Activated T-helper 1 cell treated with anti-CD3 and anti-CD28 coated beads, Interleukin-2, amount 50 U/mL, for 16 hours (primary cell): ENCODE data around the gene TNFRSF19.
"Not testable (repeated sequence)": the region's sequence is repeated elsewhere in the genome, so short reads cannot be mapped to it uniquely, and the experiment has no call there.

ENCODE experiments used
- DNase-seq, 2 donors: peaks; one replicate each; pipeline ENCODE4 v3.0.0-alpha.2; 2020; ENCODE audit warnings: low read depth in 1 of 2, low spot score in 1 of 2

The TNFRSF19 gene

GRCh38 chr13:23652909-23653726 is 82.9 kb downstream of the TNFRSF19 start:
- DNase-seq = no peak

DNA sequence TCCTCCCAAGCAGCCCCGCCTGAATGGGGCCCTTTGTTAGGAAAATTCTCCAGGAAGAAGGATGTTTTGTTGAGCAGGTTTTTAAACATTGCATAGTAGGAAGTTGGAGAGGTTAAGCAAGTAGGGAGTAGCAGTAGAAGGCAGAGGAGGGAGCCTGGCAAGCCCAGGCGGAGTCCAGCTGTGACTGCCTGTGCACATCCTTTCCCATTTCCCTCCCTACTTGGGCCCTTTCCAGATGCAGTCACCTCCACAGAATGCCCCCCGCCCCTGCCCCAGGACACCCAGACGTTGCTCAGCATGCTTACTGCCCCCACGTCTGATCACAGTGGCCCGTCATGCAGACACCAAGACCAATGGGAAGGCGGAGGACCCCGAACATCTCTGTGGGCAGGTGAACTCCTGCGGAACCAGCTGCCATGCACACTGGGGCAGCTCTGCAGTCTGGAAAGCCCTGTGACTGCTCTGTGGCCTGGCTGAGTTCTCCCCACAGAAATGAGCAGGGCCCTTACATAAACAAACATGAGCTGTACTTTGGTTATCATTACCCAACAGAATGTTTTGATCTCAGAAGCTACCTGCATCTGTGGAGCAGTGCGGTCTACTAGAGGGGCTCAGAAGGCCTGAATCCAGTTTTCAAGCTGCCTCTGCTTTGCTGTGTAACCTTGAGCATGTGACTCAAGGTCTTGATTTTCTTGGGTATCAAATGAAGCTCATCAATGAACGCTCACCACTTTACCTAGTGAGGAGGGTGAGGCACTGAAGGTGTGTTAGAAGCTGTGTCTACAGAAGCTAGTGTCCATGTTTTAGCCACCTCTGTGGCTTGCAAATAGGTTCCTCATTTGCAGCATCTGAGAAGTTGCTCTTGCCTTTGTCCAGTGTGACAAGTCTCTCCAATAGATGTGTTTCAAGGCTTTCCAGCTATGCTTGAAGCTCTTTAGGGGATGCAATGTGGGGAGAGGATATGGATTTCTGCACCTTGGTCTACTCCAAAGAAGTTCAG is 84.2 kb downstream of the TNFRSF19 start:
- no peak for DNase-seq

- no peak for DNase-seq
Observed at GRCh38 chr13:23655321-23655720, 85.1 kb downstream of the TNFRSF19 start.

DNA sequence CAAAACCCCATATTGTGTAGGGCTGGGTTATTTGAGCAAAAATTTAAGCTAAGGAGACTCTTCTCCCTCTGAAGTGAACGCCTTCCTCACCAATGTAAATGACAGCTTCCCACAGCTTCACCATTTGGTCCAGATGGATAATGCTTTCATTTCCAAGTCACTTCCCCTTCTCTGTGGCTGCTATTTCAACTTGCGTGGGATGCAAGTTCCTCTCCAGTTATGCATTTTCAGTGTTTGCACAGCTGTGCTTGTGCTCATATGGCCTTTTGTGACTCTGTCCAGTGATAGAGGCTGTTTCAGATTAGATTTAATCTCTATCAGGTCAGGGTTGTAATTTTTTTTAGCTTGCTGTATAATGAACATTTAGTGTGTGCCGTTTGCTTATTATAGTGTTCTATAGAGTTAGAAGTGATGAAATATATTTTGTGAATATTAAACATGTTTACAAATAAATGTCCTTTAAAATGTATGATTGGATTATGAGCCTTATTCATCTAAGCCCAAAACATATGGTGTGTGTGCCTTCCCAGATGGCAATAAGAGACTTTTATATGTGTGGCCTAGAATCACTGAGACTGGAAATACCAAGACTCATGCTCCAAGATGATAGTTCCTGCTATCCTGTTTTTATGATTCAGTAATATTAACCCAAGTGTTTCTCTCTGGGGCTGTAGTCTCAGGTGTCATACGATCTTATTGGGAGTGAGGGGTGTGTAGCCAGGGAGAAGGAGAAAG is 86.6 kb downstream of the TNFRSF19 start:
- no peak for DNase-seq

GRCh38 chr13:23658929-23659541 is 88.8 kb downstream of the TNFRSF19 start:
- DNase-seq = no peak

DNA sequence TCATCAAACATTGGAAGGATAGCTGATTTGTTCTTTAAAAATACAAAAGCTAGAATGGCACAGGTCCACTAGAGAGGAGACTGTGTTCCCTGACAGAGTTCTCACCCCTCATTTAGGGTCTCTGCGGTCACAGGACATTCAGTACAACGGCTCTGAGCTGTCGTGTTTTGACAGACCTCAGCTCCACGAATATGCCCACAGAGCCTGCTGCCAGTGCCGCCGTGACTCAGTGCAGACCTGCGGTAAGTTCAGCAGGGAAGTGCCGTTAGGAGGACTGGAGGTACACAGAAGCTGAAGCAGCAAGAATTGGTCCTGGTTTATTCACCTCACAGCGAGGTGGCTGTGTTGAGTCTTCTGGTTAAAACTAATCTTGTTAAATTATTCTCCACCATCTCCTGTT is 90.0 kb downstream of the TNFRSF19 start:
- DNase-seq = no peak

- no peak for DNase-seq
Observed at GRCh38 chr13:23666582-23666981, 96.4 kb downstream of the TNFRSF19 start.

- DNase-seq = no peak
Observed at GRCh38 chr13:23667750-23668149, 97.5 kb downstream of the TNFRSF19 start.

DNA sequence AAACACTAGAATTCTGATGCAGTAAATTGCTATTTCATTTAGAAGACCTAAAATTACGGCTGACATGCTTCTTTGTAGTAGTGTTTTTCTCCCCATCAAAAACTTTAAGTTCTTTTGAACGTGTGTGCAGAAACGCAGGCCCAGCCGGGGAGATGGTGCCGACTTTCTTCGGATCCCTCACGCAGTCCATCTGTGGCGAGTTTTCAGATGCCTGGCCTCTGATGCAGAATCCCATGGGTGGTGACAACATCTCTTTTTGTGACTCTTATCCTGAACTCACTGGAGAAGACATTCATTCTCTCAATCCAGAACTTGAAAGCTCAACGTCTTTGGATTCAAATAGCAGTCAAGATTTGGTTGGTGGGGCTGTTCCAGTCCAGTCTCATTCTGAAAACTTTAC is 98.3 kb downstream of the TNFRSF19 start:
- DNase-seq = no peak

- no peak for DNase-seq
Observed at GRCh38 chr13:23670793-23671192, 100.6 kb downstream of the TNFRSF19 start.

DNA sequence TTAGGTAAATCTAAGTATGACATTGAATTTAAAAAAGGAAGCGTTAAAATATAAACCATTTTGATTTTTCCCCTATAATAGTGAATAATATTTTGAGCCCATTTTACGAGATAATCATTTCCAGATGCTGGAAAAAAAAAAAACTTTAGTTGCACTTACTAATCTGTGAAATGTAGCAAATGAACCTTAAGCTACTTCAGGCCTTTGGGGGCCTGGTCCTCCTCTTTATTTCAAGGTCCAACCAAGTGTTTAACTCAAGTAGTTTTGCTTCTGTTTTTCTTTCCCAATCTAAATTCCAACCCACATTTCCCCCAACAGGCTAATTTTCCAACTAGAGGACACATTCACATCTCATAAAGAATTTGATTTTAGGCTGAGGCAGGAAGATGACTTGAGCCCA is 101.2 kb downstream of the TNFRSF19 start:
- no peak for DNase-seq

DNA sequence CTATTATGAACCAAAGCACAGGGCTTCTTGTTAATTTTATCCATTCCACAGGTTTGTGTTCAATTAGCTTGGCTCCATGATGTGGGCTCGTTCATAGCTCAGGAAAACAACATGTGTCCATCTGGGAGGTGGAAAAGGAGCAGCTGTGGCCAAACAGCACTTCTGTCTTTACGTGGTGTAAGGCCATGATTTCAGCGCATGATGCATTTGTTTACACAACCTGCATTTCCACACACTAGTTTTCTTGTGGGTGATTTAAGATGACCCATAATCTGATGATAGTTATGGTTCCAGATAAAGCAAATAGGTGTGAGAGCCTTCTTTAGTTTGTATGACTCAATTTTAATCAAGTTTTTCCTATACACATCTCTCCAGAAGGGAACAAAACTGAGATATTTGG is 101.7 kb downstream of the TNFRSF19 start:
- DNase-seq = no peak

GRCh38 chr13:23672616-23673015 is 102.4 kb downstream of the TNFRSF19 start:
- no peak for DNase-seq

GRCh38 chr13:23673354-23673753 is 103.1 kb downstream of the TNFRSF19 start:
- DNase-seq = no peak

- DNase-seq = no peak
Observed at GRCh38 chr13:23673867-23674605, 103.8 kb downstream of the TNFRSF19 start.

- DNase-seq = no peak
Observed at GRCh38 chr13:23674795-23675640, 104.8 kb downstream of the TNFRSF19 start.

DNA sequence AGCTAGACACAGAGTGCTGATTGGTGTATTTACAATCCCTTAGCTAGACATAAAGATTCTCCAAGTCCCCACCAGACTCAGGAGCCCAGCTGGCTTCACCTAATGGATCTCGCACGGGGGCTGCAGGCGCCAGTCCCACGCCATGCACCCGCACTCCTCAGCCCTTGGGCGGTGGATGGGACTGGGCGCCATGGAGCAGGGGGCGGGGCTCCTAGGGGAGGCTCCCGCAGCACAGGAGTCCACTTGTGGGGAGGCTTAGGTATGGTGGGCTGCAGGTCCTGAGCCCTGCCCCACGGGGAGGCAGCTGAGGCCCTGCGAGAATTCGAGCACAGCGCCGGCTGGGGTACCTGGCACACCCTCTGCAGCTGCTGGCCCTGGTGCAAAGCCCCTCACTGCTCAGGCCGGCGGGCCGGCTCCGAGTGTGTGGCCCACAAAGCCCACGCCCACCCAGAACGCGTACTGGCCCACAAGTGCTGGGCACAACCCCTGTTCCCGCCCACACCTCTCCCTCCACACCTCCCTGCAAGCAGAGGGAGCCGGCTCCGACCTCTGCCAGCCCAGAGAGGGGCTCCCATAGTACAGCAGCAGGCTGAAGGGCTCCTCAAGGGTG is 107.6 kb downstream of the TNFRSF19 start:
- not testable (repeated sequence) for DNase-seq

DNA sequence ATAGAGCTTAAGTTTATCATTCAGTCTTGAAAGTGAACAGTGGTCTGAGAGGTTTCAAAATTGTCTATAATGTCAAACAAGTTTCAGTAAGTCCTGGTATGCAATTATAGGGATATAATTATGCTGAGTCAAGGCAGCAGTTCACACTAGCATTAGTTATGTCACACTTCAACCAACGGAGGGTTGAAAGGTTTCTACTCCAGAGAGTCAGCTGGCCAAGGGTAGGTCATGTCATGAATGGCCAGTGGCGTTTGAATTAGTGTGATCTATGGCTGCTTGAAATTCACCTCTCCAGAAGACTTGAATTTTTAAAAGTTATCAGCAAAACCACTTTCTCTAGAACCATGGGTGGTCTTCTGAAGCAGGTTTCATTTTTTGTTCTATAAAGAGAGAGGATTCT is 108.6 kb downstream of the TNFRSF19 start:
- no peak for DNase-seq

GRCh38 chr13:23679220-23679619 is 109.0 kb downstream of the TNFRSF19 start:
- DNase-seq = no peak
